NCI-H2171 treated with DMSO at 0.1 percent for 48 hours (cell line): Measurements from ENCODE around the gene AAMP.
A peak's percentile ranks its signal among the peaks of the same experiment; 100 is the strongest.
"Not testable (repeated sequence)": the region's sequence is repeated elsewhere in the genome, so short reads cannot be mapped to it uniquely, and the experiment has no call there.

Experiments
- DNase-seq: peaks from one replicate; lab custom pipeline; 2025; lab: John Stamatoyannopoulos, UW

AAMP gene, protein sequence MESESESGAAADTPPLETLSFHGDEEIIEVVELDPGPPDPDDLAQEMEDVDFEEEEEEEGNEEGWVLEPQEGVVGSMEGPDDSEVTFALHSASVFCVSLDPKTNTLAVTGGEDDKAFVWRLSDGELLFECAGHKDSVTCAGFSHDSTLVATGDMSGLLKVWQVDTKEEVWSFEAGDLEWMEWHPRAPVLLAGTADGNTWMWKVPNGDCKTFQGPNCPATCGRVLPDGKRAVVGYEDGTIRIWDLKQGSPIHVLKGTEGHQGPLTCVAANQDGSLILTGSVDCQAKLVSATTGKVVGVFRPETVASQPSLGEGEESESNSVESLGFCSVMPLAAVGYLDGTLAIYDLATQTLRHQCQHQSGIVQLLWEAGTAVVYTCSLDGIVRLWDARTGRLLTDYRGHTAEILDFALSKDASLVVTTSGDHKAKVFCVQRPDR

DNA sequence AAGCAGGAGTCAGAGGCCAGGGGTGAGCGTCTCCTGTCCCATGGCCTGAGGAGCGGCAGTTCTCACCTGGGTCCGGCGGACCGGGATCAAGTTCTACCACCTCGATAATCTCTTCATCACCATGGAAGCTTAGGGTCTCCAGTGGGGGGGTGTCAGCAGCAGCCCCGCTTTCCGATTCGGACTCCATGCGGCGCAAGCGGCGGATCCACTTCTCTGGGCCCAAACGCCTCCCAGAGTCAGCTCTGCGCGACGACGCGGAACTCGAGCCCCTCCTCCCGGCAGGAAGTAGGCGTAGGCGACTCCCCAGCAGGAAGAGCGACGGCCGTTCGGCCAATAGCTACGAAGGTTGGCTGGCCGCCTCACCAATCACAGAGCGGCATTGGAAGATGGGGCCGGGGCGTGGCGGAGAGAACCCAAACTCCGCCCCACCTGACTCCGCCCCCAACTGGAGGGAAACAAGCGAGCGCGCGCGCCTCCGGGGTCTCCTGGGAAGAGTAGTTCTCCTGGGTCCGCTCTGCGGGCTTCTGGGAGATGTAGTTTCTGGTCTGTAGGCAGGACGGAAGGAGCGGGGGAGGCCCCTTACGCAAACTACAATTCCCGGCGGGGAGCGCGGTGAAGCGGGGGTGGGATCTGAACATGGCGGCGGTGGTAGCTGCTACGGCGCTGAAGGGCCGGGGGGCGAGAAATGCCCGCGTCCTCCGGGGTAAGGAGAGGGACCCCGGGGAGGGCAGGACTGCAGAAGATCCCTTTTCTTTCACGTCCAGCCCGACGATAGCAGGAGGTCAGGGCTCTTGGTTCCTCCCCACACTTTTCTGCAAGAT lies at the start of gene AAMP, which contains the start of gene PNKD:
AAMP (minus strand) TSS at position 238 of the 821 bp plus-strand sequence; CDS start at position 187, 51 bp downstream.
PNKD (plus strand) TSS at position 620 of the 821 bp plus-strand sequence; CDS start at position 637, 17 bp downstream.
- DNase-seq, result peak; percentile 99

DNA sequence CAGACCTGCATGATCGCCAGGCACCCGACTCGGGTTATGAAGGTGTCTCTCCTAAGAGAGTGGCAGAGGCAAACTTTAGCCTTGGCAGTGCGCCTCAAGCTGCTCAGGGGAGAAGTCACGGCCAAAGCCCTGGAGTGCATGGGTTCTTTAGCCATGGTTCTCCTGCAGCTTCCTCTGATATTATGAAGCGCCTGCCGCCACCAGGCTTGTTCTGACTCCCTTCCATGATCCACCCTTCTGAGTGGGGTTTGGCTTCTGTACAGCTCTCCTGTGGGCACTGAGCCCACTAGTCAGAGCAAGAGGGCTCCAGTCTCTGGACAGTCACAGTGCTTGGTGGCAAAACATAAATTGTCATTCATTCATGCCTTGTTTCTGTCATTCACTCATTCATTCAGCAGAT lies 48.3 kb upstream of the AAMP start:
- no peak for DNase-seq

DNA sequence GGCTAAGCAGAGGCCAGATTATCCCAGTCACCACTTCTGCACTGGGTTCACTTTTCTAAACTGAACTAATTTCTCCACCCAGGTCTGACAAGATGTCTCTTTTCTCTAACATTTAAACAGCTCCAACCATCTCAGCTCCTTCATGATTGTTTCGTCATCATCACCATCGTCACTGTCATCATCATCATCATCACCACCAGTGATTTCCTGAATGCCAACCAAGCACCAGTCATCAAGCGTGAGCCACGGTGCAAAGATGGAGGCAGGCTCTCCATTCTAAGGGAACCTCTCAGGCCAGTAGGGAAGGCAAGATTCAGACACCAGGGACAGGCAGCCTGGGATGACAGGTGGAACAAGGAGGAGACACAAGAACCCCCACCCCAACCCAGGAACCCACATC lies 47.9 kb upstream of the AAMP start:
- DNase-seq, result no peak

DNA sequence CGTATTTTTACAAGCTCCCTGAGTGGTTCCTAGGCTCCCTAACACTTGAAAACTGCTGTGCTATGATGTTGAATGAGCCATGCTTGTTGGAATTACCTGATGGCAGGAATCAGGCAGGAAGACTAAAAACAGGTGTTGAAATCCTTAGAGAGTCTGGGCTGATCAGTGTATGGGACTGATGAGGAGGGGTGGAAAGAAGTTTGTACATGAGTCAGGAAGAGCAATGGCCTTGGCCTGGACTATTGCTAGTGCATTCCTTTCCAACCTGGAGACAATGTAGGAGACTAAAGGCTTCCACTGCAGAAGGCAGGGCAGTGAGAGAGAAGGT lies 47.3 kb upstream of the AAMP start:
- no peak for DNase-seq

DNA sequence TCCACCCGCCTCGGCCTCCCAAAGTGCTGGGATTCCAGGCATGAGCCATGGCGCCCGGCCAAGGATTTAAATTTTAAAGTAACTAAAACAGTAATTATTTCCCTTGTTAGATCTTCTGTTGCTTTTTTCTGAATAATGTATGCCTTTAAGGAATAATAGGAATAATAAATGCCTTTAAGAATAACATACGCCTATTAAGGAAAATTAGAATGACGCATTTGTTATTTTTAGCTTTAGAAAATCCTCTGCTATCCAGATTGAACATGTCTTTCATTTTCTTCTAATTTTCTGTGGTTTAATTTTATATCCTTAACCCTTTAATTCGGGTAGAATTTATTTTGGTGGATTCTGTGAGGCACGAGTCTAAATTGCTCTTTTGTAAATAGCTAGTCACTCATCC lies 45.5 kb upstream of the AAMP start:
- no peak for DNase-seq

DNA sequence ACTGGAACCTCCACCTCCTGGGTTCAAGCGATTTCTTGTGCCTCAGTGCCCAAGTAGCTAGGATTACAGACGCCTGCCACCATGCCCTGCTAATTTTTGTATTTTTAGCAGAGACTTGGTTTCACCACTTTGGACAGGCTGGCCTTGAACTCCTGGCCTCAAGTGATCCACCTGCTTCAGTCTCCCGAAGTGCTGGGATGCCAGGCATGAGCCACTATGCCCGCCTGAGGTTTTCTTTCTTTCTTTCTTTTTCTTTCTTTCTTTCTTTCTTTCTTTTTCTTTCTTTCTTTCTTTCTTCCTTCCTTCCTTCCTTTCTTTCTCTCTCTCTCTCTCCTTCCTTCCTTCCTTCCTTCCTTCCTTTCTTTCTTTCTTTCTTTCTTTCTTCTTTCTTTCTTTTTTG lies 44.8 kb upstream of the AAMP start:
- not testable (repeated sequence) for DNase-seq

DNA sequence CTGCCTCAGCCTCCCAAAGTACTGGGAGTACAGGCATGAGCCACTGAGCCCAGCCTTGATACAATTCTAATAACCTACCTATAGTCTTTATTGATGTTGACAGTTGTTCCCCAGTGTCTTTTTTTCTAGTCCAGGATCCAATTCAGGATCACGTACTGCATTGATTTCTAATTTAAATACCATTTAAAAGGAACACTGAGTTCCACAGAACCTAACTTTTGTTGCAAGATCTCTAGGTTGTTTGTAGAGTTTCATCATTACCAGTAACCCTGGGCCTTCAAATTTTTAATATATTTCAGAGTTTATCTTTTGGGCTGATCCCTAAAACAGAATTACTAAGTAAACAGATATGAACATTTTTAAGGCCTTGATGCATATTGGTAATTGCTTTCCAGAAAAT lies 43.4 kb upstream of the AAMP start:
- no peak for DNase-seq

DNA sequence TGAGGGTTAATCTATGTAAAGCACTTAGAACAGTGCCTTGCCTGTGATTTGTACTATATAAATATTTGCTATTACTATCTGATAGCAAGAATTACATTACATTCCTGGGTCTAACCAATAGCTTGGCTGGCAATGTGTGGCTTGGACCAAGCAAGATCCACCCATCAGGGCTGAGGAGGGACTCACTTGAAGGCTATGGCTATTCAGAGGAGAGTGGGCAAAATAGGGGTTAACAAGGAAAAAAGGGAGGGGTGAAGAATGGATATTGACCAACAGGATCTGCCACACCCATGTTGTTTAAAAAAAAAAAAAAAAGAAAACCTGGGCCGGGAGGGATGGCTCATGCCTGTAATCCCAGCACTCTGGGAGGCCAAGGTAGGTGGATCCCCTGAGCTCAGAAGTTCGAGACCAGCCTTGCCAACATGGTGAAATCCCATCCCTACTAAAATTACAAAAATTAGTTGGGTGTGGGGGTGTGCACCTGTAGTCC lies 42.4 kb upstream of the AAMP start:
- no peak for DNase-seq

DNA sequence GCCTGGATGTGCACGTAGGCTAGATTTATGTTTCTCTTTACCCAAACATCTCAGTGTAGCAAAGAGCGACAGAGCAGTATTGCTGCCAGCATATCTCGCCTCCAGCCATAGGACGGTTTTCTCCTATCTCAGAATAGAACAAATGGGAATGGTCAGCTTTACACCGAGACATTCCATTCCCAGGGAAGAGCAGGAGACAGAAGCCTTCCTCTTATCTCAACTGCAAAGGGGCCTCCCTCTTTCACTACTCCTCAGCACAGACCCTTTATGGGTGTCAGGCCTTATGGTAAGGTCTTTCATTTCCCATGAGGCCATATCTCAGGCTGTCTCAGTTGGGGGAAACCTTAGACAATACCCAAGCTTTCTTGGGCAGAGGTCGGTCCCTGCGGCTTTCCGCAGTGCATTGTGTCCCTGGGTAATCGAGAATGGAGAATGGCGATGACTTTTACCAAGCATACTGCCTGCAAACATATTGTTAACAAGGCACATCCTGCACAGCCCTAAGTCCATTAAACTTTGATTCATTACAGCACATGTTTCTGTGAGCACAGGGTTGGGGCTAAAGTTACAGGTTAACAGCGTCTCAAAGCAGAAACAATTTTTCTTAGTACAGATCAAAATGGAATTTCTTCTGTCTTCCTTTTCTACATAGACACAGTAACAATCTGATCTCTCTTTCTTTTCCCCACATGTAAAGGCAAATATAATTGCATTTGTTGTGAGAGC lies 41.8 kb upstream of the AAMP start:
- DNase-seq, result not testable (repeated sequence)

DNA sequence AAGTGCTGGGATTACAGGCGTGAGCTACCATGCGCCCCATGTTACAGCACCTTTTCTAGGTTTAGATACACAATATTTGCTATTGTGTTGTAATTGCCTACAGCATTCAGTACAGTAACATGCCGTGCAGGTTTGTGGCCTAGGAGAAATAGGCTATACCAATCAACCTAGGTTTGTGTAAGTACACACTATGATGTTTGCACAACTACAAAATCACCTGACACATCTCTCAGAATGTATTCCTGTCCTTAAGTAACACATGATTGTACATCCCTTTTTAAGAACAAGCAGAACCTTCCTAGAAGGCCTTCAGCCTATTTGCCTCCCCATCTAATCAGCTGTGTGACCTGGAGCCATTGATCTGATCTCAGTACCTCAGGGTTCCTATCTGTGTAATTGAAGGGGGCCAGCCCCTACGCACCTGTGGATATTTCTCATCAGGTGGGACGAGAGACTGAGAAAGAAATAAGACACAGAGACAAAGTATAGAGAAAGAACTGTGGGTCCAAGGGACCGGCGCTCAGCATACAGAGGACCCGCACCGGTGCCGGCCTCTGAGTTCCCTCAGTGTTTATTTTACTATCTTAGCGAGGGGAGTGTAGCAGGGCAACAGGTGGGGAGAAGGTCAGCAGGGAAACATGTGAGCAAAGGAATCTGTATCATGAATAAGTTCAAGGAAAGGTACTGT lies 41.1 kb upstream of the AAMP start:
- no peak for DNase-seq

DNA sequence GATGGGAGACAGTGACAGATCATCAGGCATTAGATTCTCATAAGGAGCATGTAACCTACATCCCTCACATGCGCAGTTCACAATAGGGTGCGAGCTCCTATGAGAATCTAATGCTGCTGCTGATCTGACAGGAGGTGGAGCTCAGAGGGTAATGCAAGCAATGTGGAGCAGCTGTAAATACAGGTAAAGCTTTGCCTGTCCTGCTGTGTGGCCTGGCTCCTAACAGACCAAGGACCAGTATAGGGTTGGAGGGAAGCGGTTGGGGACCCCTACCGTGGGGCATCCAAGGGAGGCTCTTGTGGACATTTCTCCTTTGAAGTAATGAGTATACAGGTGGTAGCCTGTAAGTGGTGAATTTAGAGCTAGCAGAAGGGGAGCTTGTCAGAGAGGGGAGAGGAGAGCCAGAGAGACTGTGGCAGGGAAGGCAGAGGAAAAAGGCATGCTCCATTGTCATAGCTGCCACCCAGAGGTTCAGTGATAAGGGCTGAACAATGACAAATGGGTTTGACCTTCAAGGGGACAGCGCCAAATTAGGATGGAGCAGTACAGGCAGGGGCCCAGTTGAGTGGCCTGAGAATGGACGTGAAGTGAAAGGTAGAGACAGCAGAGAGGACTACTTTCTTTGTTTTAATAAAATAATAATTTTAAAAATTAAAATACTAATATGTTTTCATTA lies 37.6 kb upstream of the AAMP start:
- no peak for DNase-seq

DNA sequence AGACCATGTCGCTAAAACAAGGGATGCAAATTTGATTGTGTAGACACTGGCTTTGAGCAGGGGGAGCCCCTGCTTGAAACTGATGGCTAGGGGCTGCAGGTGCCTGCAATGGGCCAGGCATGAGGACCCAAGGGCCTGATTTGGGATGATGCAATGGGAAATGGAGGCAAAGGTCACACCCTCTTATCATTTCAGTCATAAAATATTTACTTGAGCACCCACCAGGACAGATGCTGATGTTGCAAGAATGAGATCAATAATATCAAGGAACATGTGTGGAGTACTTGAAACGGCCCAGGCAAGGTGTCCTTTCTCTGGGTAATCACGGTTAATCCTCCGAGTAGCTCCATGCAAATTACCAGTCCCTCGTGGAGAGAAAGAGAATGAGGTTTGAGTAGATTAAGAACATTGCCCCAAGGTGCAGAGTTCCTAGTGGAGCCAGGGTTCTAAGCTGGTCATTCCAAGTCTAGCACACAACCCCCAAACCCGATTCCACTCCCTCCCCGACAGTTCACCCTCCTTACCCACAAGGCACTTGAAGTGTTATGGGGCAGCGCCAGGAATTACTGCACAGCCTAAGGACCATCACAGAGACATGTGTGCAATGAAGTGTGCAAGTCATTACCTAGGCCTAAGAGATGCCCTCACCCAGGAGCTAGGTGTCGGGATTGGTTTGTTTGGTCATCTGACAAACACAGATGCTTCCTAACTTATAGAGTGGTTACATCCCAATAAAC lies 36.4 kb upstream of the AAMP start:
- DNase-seq, result no peak

DNA sequence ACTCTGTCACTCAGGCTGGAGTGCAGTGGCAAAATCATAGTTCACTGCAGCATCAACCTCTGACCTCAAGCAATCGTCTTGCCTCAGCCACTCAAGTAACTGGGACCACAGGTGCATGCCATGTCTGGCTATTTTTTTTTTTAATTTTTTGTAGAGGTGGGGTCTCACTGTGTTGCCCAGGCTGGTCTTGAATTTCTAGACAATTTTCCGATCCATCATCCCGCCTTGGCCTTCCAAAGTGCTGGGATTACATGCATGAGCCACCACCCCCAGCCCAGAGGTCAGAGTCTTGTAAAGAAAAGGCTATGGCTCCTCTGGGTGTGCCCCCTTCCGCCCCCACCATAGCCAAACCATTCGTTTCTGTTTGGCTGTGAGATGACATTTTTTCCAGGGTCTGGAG lies 35.4 kb upstream of the AAMP start:
- DNase-seq, result no peak

DNA sequence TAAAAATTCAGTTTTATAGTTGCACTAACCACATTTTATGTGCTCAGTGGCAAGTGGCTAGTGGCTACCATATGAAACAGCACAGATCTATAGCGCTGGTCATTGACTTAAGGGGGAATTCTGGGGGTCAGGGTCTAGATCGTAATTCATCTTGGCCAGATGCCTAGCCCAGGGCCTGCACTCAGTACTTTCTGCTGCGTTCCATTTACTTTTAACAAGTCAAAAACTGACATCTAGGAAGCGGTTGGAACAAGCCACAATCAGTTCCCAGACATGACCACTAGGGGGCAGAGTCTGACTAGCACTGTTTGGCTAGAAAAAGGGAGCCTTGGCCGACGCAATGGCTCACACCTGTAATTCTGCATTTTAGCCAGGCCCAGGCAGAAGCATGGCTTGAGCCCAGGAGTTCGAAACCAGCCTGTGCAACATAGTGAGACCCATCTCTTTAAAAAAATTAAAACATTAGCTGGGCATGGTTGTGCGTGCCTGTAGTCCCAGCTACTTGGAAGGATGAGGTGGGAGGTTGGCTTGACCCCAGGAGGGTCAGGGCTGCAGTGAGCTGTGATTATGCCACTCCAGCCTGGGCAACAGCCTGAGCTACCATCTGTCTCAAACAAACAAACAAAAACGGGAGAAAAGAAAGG lies 31.4 kb upstream of the AAMP start:
- DNase-seq, result peak; percentile 84

DNA sequence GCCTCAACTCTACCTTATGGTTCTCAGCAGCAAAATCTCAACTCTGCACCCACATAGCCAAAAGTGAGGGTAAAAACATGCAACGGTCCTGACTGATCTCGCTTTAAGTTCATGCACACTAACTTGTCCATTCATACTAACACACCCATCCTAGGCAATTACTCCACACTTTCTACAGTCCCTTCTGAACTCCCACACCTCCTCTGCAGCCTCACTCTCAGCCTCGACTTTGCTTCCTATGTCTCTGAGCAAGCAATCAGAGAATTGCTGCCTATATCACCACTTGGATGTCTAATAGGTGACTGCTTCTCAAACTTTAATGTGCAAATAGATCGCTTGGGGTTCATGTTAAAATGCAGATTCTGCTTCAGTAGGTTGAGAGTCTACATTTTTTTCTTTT lies 30.2 kb upstream of the AAMP start:
- no peak for DNase-seq

DNA sequence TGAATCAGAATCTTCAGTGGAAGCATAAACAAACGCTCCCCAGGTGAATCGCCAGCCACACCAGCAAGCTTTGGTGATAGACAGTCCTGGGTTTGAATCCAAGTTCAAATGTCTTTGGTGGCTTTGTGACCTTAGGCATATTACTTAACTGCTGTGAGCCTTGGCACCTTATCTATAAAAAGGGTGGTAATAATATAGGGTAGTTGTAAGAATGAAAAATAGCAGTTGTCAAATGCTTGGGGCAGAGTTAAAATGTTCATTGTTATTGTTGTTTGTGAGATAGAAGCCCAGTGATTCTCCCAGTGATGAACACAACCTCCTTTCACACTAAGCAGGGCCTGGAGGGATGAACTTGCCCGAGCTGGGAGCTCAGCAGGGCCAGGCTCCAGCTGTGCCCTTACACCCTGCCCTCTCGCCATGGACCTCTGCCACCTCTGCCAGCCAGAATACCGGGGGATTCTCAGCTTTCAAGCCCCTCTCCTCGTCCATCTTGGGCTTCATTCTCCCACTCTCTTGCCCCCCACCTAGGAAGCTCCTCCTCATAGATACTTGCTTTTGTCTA lies 28.5 kb upstream of the AAMP start:
- DNase-seq, result no peak

DNA sequence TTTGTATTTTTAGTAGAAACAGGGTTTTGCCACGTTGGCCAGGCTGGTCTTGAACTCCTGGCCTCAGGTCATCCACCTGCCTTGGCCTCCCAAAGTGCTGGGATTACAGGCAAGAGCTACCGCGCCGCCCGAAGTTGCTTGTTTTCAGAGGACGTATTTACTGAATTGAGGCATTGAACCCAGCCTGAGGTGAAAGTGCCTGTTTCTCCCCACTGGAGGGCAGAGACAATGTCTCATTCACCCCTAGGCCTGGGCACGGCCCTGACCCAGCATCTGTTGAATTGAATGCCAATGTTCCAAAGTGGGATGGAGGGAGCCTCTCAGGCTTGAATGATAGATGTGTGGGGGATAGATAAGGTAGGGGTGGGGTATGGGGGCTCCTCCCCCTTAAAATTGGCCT lies 26.9 kb upstream of the AAMP start:
- DNase-seq, result no peak

DNA sequence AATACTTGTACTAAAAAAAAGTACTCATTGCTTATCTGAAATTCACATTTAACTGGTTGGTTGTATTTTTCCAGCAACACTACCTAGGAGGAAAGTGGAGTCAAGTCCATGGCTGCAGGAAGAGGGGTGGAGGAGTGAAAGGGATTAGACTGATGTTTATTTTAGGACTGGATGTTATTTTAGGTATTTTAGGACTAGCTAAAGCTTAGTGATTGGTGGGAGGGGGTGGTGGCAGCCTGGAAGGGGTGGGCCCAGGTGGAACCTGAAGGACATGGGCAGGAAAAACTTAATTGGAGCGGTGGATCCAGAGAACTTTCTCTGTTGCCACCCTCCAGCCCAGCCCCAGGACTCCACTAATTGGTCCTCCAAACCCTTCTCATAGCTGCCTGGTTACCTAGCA lies 26.3 kb upstream of the AAMP start:
- DNase-seq, result no peak

DNA sequence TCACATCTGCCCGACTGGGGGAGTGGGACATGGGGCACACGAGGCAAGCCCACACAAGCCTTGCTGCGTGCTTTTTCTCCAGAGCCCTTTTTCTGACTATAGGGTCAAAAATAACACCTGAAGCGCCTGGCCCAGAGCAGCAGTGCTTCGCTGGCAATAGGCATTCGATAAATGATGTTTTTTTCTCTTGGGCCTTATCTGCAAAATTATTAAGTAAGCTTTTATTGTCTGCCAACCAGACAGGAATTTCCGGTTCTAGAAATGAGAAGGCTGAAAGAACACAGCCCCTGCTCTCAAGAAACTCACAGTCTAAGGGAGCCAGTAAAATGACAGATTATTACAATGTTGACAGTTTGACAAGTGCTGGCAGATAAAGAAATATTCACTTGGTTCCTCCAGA lies 25.1 kb upstream of the AAMP start:
- no peak for DNase-seq
